Right kidney (tissue), 1 donor: ENCODE results near the gene TRIM39.
A peak's percentile ranks its signal among the peaks of the same experiment; 100 is the strongest.

ENCODE experiments used
- DNase-seq: peaks from one replicate; pipeline ENCODE4 v3.0.0-alpha.2; 2016

Gene TRIM39

GRCh38 chr6:30327232-30327746 is 562 bp downstream of the TRIM39 start:
- DNase-seq = peak; percentile 76

DNA sequence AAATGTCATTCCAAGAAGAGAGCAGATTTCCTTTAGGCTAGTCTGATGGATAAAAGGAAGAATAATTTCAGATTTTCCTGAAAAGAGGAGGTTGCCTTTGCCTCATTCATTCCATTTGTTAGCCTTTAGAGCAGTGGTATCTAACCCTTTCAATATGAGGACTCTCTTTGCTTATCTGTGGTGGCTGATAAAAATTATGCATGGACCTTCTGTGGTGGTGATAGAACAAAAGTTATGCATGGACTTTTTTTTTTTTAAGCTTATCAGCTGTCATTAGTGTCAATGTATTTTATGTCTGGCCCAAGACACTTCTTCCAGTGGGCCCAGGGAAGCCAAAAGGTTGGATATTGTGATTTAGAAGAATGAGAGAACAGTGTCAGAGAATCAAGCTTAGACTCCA is 1.7 kb downstream of the TRIM39 start:
- DNase-seq = no peak

GRCh38 chr6:30329331-30329730 is 2.6 kb downstream of the TRIM39 start:
- DNase-seq = no peak

GRCh38 chr6:30331981-30332380 is 5.3 kb downstream of the TRIM39 start:
- DNase-seq = no peak

DNA sequence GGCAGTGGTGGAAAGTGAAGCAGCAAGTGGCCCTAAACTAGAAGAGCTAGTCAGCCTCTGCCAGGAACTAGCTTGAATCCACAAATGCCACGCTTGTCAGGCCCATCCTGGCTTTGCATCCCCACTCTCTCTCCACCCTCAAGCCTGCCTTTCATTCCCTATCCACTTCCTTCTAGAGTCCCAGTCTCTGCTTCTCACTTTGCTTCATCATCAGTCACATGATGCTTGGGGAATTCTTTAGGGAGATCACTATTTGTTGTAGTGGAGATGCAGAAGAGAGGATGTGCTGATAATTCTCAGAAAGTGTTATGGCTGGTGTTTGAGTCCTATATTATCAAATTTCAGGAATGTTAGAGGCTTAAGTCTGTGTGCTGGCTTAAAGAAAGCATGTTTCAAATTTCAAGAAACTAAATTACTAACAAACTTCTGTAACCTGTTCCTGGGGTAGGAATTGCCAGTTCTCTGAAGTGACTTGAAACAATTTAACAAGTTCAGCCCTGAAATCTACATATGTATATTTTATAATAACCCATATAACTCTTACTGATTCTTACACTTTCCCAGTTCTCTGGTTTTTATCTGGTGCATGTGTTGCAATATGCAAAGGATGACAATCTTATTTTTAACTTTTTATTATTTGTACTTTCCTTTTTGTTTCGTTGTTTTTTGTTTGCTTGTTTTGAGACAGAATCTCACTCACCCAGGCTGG is 7.5 kb downstream of the TRIM39 start:
- no peak for DNase-seq

DNA sequence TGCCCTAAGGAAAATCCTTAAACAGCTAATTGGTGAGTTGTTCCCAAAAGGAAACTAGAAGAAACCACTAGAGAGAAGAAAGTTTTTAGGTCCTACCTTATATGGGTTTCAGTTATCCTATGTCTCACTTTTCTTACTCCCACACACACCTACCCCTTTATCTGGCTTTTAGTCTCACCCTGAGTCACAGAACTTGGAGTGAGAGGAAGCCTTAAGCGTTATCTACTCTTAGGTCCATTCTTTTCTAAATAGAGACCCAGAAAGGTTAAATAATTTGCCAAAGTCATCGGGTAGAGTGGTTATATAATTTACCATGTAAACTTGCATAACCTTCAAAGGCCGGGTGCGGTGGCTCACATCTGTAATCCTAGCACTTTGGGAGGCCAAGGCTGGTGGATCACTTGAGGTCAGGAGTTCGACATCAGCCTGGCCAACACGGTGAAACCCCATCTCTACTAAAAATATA is 13.9 kb downstream of the TRIM39 start:
- no peak for DNase-seq

DNA sequence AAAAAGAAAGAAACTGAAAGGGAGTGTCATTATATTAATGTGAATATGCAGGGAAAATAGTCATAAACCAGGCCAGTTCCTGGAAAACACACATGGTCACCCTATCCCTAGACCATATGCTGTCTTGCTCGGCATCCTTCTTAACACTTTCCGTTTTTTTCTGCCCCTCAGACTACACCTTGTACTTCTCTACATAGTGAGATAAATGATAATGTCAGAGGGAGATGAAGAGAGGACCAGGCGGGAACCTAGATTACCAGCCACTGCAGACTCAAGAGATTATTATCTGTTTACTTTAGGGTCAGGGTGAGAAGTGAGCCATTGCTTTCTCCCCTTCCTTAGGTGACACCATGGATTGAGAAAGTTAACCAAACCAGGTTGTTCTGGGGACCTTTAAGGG is 14.5 kb downstream of the TRIM39 start:
- DNase-seq = no peak

DNA sequence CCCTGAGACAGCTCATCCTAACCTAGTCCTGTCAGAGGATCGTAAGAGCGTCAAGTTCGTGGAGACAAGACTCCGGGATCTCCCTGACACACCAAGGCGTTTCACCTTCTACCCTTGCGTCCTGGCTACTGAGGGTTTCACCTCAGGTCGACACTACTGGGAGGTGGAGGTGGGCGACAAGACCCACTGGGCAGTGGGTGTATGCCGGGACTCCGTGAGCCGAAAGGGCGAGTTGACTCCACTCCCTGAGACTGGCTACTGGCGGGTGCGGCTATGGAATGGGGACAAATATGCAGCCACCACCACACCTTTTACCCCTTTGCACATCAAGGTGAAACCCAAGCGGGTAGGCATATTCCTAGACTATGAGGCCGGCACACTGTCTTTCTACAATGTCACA is 15.0 kb downstream of the TRIM39 start:
- no peak for DNase-seq

GRCh38 chr6:30344191-30344867 is 17.6 kb downstream of the TRIM39 start:
- DNase-seq = no peak

GRCh38 chr6:30344868-30345671 is 18.3 kb downstream of the TRIM39 start, which contains the start of gene RPP21:
TSS of gene RPP21 (plus strand) at chr6:30345156. CDS start at chr6:30345172, 16 bp downstream.
- peak; percentile 97 for DNase-seq

DNA sequence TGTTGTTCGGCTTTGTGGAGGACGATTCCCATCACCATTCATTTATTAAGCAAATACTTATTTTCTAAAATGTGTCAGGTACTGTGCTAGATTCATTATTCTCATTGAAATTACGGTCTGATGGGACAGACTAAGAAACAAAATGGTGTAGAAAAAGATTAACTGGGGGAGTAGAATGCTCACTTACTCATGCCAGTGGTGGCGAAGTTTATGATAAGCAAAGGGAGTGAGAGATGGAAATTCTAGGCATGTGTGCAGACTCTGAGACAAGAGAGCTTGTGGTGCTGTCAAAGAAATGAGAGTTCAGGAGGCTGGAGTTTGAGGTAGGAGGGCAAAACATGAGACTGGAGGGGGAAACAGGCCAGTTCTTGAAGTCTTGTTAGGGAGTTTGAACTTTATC is 19.1 kb downstream of the TRIM39 start:
- DNase-seq = no peak

DNA sequence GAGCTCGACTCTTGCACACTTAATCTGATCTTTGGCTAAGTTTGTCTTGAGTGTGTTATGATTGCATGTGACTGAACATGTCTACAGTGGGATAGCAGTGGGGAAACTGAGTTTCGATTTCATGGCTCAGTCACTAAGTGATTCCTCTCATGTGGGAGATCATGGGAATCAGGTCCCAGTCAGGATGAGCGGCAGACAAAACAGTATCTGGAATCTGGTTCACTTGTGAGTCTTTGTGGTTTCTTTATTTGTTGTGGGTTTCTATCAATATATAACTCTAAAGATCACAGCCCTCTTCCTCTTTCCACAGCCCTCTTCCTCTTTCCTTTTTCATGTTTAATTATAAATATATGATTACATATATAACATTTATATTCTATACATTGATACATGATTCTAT is 22.2 kb downstream of the TRIM39 start:
- DNase-seq = no peak

DNA sequence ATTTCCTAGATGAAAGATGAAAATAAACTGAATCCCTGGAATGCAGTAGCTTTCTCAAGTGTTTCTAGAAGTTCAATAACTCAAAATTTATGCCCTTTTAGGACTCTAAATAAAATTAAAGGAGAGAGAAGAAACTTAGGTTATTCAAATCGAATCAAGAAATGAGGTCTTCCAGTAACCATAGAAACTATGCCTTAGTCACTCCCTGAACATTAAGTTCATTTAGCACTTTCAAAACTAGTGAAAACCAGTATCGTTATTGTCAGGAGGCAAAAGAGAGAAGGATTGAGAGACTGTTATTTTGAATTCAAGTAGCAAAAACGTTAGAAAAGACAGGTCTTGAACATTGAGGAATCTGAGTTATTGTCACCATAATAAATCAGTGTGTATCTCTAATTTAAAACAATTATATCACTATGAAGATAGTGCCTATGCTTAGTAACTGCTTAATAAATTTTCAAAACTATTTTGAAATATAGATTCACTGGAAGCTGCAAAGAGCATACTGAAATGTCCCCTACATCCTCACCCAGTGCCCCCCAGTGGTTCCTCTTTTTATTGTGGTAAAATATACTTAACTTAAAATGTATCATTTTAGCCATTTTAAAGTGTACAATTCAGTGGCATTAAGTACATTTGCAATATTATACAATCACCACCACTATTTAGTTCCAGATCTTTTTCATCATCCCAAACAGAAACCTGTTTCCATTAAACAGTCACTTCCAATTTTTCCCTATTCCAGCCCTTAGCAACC is 22.9 kb downstream of the TRIM39 start:
- no peak for DNase-seq

DNA sequence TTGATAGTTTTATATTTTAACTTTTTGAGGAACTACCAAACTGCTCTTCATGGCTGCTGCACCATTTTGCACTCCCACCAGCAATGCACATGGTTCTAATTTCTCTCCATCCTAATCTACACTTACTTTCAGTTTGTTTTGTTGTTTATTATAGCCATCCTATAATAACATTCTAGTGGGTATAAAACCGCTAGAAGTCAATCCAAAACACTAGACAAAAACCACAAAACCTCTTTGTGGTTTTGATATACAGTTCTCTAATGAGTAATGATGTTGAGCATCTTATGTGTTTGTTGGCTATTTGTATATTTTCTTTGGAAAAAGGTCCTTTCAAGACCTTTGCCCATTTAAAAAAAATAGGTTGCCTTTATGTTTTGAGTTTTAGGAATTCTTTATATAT is 23.8 kb downstream of the TRIM39 start:
- DNase-seq = no peak

- DNase-seq = no peak
These were observed 25.8 kb downstream of the TRIM39 start for GRCh38 chr6:30352550-30352949.

DNA sequence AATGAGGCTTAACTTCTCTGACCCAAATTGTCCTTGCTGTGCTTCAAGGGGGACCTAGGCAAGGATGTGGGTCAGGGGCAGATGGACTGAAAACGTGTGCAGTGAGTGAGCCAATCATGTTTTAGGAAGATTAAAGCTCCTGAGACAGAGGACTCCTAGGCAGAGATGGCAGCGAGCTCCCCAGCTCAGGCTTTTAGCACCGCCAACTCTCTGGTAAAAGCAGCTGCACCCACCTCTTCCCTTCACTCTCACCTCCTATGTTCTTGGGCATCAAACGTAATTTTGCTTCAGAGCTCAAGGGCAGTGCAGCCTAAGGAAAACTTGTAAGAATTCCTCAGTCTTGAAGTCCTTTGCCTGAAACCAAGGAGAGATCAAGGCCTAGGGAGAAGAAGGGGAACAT is 28.6 kb downstream of the TRIM39 start:
- DNase-seq = no peak

DNA sequence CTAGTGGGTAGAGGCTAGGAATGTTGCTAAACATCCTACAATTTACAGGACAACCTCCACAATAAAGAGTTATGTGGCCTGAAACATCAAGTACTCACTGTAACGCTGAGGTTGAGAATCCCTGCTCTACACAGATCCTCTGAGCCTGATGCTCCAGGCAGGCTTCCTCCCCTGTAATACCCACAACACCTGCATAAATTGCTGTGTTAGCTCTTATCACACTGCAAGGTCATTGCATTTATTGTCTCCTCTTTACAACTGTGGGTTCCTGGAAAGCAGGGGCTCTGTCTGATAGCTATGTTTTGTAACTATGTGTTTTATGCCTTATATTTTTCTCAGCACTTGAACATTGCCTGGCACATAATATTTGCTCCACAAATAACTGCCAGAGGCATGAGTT is 29.8 kb downstream of the TRIM39 start:
- DNase-seq = no peak

GRCh38 chr6:30357678-30358540 is 31.2 kb downstream of the TRIM39 start:
- peak; percentile 39 for DNase-seq

DNA sequence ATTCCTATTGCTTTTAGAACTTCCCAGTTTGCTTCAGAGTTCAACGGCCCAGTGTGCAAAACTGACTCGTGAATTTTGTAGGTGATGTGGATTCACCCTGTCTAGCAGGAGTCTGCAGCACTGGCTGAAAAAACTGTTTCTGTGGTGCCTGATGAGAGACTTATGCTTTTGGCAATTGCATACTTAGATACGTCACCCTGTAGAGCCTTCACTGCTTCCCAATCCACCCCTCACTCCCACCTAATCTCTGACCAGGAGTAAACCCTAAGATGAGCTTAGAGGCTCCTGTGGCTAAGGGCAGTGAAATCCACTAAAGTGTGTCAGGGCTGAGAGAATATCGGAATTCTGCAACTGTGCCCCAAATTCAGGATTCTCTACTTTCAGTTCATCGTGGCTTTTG is 32.5 kb downstream of the TRIM39 start:
- no peak for DNase-seq

DNA sequence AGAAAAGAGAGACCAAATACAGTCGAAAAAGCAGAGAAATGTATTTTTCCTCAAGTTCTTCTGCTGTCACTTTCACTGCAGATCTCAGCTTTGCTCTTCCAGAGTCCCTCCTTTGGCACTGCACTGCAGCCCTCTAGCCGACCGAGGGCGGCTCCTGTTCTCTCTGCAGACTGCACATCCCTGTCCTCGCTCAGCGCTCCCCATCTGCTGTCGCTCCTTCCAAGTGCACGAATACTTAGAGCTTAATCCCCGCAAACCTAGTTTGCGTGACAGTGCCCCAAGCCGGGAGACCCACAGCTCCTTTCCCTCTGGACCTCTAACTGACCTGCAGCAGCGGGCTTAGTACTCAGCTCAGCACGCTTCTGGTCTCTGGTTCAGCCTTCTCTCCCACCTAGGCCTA is 33.4 kb downstream of the TRIM39 start:
- no peak for DNase-seq

DNA sequence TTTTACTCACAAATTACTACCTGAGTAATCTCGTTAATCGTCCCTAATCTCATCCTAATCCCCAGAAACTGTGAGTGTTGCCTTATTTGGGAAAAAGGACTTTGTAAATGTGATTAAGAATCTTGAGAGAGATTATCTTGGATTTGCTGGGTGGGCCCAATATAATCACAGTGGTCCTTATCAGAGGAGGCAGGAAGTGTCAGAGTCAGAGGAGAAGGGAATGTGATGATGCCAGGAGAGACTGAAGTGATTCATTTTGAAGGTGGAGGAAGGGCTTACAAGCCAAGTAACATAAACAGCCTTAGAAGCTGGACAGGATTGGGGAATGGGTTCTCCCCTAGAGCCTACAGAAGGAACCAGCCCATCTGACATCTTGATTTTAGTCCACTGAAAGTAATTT is 34.9 kb downstream of the TRIM39 start:
- no peak for DNase-seq
